IPS-11a (cell line): Measurements from ENCODE around the gene FAF1.
"Not testable (repeated sequence)": the region's sequence is repeated elsewhere in the genome, so short reads cannot be mapped to it uniquely, and the experiment has no call there.

Experiments used
- H3K4me3 ChIP-seq: one replicate; pipeline ENCODE4 v1.5.1; 2013; ENCODE audit warnings: low read depth, low read length, control low read depth

The FAF1 gene

GRCh38 chr1:50913954-50914353 lies 46.1 kb downstream of the FAF1 start:
- no peak overlapping the region for H3K4me3 ChIP-seq

GRCh38 chr1:50910356-50910755 lies 49.7 kb downstream of the FAF1 start:
- not testable (repeated sequence) for H3K4me3 ChIP-seq

- not testable (repeated sequence) for H3K4me3 ChIP-seq
Observed at GRCh38 chr1:50907610-50908009, 52.5 kb downstream of the FAF1 start.

- H3K4me3 ChIP-seq, result not testable (repeated sequence)
Observed at GRCh38 chr1:50906050-50906449, 54.0 kb downstream of the FAF1 start.

- H3K4me3 ChIP-seq, result no peak overlapping the region
Observed at GRCh38 chr1:50902419-50902818, 57.6 kb downstream of the FAF1 start.

- no peak overlapping the region for H3K4me3 ChIP-seq
Observed at GRCh38 chr1:50901872-50902271, 58.2 kb downstream of the FAF1 start.

- H3K4me3 ChIP-seq, result no peak overlapping the region
Observed at GRCh38 chr1:50898773-50899172, 61.3 kb downstream of the FAF1 start.

- no peak overlapping the region for H3K4me3 ChIP-seq
Observed at GRCh38 chr1:50894340-50894739, 65.7 kb downstream of the FAF1 start.

GRCh38 chr1:50893466-50893865 lies 66.6 kb downstream of the FAF1 start:
- H3K4me3 ChIP-seq, result no peak overlapping the region

- H3K4me3 ChIP-seq, result not testable (repeated sequence)
Observed at GRCh38 chr1:50887555-50887954, 72.5 kb downstream of the FAF1 start.

- H3K4me3 ChIP-seq, result no peak overlapping the region
Observed at GRCh38 chr1:50880373-50880772, 79.7 kb downstream of the FAF1 start.

- no peak overlapping the region for H3K4me3 ChIP-seq
Observed at GRCh38 chr1:50879137-50879536, 80.9 kb downstream of the FAF1 start.

GRCh38 chr1:50878434-50878833 lies 81.6 kb downstream of the FAF1 start:
- H3K4me3 ChIP-seq, result no peak overlapping the region

GRCh38 chr1:50877641-50878040 lies 82.4 kb downstream of the FAF1 start:
- no peak overlapping the region for H3K4me3 ChIP-seq

GRCh38 chr1:50873458-50874187 lies 86.4 kb downstream of the FAF1 start:
- H3K4me3 ChIP-seq, result no peak overlapping the region

GRCh38 chr1:50864845-50865244 lies 95.2 kb downstream of the FAF1 start:
- H3K4me3 ChIP-seq, result not testable (repeated sequence)

- H3K4me3 ChIP-seq, result no peak overlapping the region
Observed at GRCh38 chr1:50861772-50862171, 98.3 kb downstream of the FAF1 start.

- no peak overlapping the region for H3K4me3 ChIP-seq
Observed at GRCh38 chr1:50860702-50861101, 99.4 kb downstream of the FAF1 start.

- no peak overlapping the region for H3K4me3 ChIP-seq
Observed at GRCh38 chr1:50860256-50860655, 99.8 kb downstream of the FAF1 start.

- H3K4me3 ChIP-seq, result no peak overlapping the region
Observed at GRCh38 chr1:50859657-50860056, 100.4 kb downstream of the FAF1 start.

- H3K4me3 ChIP-seq, result no peak overlapping the region
Observed at GRCh38 chr1:50858761-50859160, 101.3 kb downstream of the FAF1 start.

- no peak overlapping the region for H3K4me3 ChIP-seq
Observed at GRCh38 chr1:50857702-50858101, 102.4 kb downstream of the FAF1 start.

- no peak overlapping the region for H3K4me3 ChIP-seq
Observed at GRCh38 chr1:50853325-50853724, 106.7 kb downstream of the FAF1 start.
